Endothelial cell of umbilical vein (primary cell): Measurements from ENCODE around the gene MOB2.

Source experiments
- POLR2A ChIP-seq: IDR thresholded peaks from 2 replicates; pipeline ENCODE4 v1.6.1; 2012; ENCODE audit warnings: low read depth, mild to moderate bottlenecking, control low read depth, low read length
- TF ChIP-seq, protein P1 (sequence below), 2 donors: IDR thresholded peaks; 1 replicate in 1 of 2; 2 replicates in 1 of 2; pipeline ENCODE4 v1.5.1; 2011; ENCODE audit warnings: low read length in 2 of 2, mild to moderate bottlenecking in 2 of 2, moderate library complexity in 2 of 2, control low read depth in 1 of 2, inconsistent platforms in 1 of 2, low read depth in 1 of 2; ENCODE audit not compliant: insufficient read depth in 1 of 2; ENCODE audit errors: extremely low read depth in 1 of 2

DNA sequence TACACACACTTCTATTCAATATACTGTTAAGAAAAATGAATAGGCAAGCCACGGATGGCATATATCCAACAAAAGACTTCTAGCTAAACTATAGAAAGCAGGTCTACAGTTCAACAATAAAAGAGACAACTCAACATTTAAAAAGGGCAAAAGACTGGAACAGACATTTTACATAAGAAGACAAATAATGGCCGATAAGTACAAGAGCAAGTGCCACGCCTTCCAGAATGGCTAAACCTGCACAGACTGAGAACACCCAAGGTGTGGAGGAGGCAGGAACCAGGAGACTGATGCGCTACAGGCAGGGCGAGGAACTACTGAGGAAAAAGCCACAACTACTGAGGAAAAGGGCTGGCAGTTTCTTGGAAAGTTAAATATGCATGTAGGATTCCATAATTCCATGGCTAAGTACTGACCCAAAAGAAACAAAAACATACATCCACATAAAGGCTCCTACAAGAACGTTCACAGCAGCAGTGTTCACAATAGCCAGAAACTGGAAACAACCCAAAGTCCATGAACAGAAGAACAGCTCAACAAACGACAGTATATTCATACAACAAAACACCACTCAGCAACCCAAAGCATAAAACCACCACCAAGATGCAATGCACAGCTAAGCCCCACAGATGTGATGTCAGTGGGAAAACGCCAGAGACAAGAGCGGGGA is 9.6 kb upstream of the MOB2 start:
- no peak for TF ChIP-seq POLR2A
- TF ChIP-seq, protein P1, sequence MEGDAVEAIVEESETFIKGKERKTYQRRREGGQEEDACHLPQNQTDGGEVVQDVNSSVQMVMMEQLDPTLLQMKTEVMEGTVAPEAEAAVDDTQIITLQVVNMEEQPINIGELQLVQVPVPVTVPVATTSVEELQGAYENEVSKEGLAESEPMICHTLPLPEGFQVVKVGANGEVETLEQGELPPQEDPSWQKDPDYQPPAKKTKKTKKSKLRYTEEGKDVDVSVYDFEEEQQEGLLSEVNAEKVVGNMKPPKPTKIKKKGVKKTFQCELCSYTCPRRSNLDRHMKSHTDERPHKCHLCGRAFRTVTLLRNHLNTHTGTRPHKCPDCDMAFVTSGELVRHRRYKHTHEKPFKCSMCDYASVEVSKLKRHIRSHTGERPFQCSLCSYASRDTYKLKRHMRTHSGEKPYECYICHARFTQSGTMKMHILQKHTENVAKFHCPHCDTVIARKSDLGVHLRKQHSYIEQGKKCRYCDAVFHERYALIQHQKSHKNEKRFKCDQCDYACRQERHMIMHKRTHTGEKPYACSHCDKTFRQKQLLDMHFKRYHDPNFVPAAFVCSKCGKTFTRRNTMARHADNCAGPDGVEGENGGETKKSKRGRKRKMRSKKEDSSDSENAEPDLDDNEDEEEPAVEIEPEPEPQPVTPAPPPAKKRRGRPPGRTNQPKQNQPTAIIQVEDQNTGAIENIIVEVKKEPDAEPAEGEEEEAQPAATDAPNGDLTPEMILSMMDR (IDR thresholded peaks at IDR 0.05; ENCODE audit: extremely low read depth in 1 of 2, insufficient read depth in 1 of 2, low read depth in 1 of 2, low read length in 2 of 2), result no peak
